Transverse colon (tissue), 4 donors: Measurements from ENCODE around the gene MYCL. TPM values are rescaled to one million over a fixed set of nuclear protein-coding genes. Genes with fewer than 3 reads are reported as not detected.

Experiments used
- DNase-seq: peaks from one replicate; pipeline ENCODE4 v3.0.0-alpha.2; 2019
- H3K27ac ChIP-seq, 4 donors: fragments of 200-600 bp; sonication (generic); 2 replicates each; pipeline ENCODE4 v1.5.1; 2016 to 2018; ENCODE audit warnings: inconsistent platforms in 4 of 4
- H3K27me3 ChIP-seq: fragments of 200-600 bp; sonication (generic); 2 replicates; pipeline ENCODE4 v1.5.1; 2017; ENCODE audit warnings: inconsistent platforms
- H3K36me3 ChIP-seq, 4 donors: fragments of 200-600 bp; sonication (generic); 2 replicates each; pipeline ENCODE4 v1.5.1; 2017 to 2019; ENCODE audit warnings: inconsistent platforms in 4 of 4
- H3K4me1 ChIP-seq, 4 donors: fragments of 200-600 bp; sonication (generic); 2 replicates each; pipeline ENCODE4 v1.5.1; 2017 to 2020; ENCODE audit warnings: inconsistent platforms in 4 of 4
- H3K4me3 ChIP-seq, 4 donors: fragments of 200-600 bp; sonication (generic); 1 replicate in 1 of 4; 2 replicates in 3 of 4; pipeline versions ENCODE4 v1.5.1 to v1.6.1; 2017 to 2019; ENCODE audit warnings: inconsistent platforms in 4 of 4
- H3K9me3 ChIP-seq, 2 donors: fragments of 200-600 bp; sonication (generic); 2 replicates each; pipeline ENCODE4 v1.5.1; 2017 to 2019; ENCODE audit warnings: inconsistent platforms in 2 of 2
- CTCF ChIP-seq, 5 experiments: fragments of 200-600 bp in 3 of 5; fragments of 450-650 bp in 2 of 5; sonication (generic) in 3 of 5; IDR thresholded peaks; 1 replicate in 2 of 5; 2 replicates in 3 of 5; pipeline ENCODE4 v1.5.1; 2016 to 2017; ENCODE audit warnings: antibody characterized with exemption in 5 of 5, inconsistent platforms in 3 of 5, mild to moderate bottlenecking in 2 of 5, moderate library complexity in 1 of 5
- EP300 ChIP-seq: sonication (generic); formaldehyde crosslinking; IDR thresholded peaks from one replicate; pipeline ENCODE4 v1.6.1; 2017; ENCODE audit warnings: antibody characterized with exemption, low read depth
- POLR2A ChIP-seq: fragments of 450-650 bp; IDR thresholded peaks from one replicate; pipeline ENCODE4 v1.6.1; 2016; ENCODE audit warnings: antibody characterized with exemption, mild to moderate bottlenecking, moderate library complexity
- POLR2AphosphoS5 ChIP-seq, 3 donors: sonication (generic); formaldehyde crosslinking; IDR thresholded peaks; one replicate each; pipeline ENCODE4 v1.6.1; 2016; ENCODE audit warnings: antibody characterized with exemption in 3 of 3
- WGBS, 2 donors: methylation state at CpG; one replicate each; pipeline ENCODE4 v1.1.5; 2018; ENCODE audit warnings: low coverage in 1 of 2; 5-methylcytosine and 5-hydroxymethylcytosine counted together
- in situ Hi-C, 4 donors: fragments of 200-750 bp; cut with MboI; loops; one replicate each; pipeline versions ENCODE4 v1.15.0 to v1.15.1; 2017; ENCODE audit warnings: low sequenced_read_pairs in 3 of 4, low pct_ligation_motif_present in 1 of 4, low pct_unique_long_range_greater_than_20kb in 1 of 4
- intact Hi-C: fragments of 100-400 bp; cut with DNase I; formaldehyde crosslinking; loops from one replicate; pipeline ENCODE4 v1.15.1; 2023; ENCODE audit warnings: low total_unique reads
- small RNA-seq, 4 donors: library from RNA; depleted of rRNA; stranded (forward); fragments of <200 nt; gene quantifications; one replicate each; pipeline ENCODE3, GENCODE V24; 2016
- total RNA-seq, 4 donors: library from RNA; depleted of rRNA; stranded (reverse); fragments of >200 nt; gene quantifications; one replicate each; pipeline ENCODE4 v1.1.0, GENCODE V29; 2016

Gene MYCL
- total RNA-seq, 4 donors from 2014 or later: 14.2 to 27.3 (median 15.8) TPM

GRCh38 chr1:39847940-39848339, 53.8 kb downstream of the MYCL start:
- Histone ChIP-seq H3K27me3 (no peaks in the 10 kb centered on the region), H3K9me3 (no peaks in the 10 kb centered on the region), H3K36me3 (peaks cover 0 to 14% (median 0%) of the 10 kb centered on the region in 4 donors), H3K4me1 (peaks cover 12 to 55% (median 31%) of the 10 kb centered on the region in 4 donors), H3K4me3 (no peak overlapping the region), H3K27ac (no peak overlapping the region)
- 93 to 96% methylated on average over 5 to 6 of the region's 6 CpGs for WGBS, 2 donors
- in situ Hi-C loops (no loop called here), intact Hi-C loops (no loop called here)
- DNase-seq: no peak
- TF ChIP-seq POLR2AphosphoS5 (IDR thresholded peaks at IDR 0.05): no peak
- TF ChIP-seq EP300: no peak
- TF ChIP-seq POLR2A: no peak
- no peak for TF ChIP-seq CTCF (IDR thresholded peaks at IDR 0.05)

- intact Hi-C loops (no loop called here), in situ Hi-C loops (no loop called here)
- no peak overlapping the region for H3K4me3 ChIP-seq
- H3K27me3 ChIP-seq: no peaks in the 10 kb centered on the region
- H3K4me1 ChIP-seq: peaks cover 12 to 48% (median 24%) of the 10 kb centered on the region in 4 donors
- peaks cover 0 to 15% (median under 1%) of the 10 kb centered on the region in 4 donors for H3K36me3 ChIP-seq
- no peaks in the 10 kb centered on the region for H3K9me3 ChIP-seq
- DNase-seq: no peak
- TF ChIP-seq CTCF (IDR thresholded peaks at IDR 0.05): no peak
- TF ChIP-seq POLR2A: no peak
- TF ChIP-seq EP300: no peak
- TF ChIP-seq POLR2AphosphoS5 (IDR thresholded peaks at IDR 0.05): no peak
- 80 to 90% methylated on average over 1 of the region's 1 CpG for WGBS, 2 donors
- H3K27ac ChIP-seq: peak overlapping the region; percentile 72 to 81 (median 76)
These were observed 54.9 kb downstream of the MYCL start for GRCh38 chr1:39846796-39847195.

GRCh38 chr1:39845569-39846566, 55.8 kb downstream of the MYCL start:
- intact Hi-C loops (no loop called here), in situ Hi-C loops (no loop called here)
- peaks cover 12 to 41% (median 22%) of the 10 kb centered on the region in 4 donors for H3K4me1 ChIP-seq
- peak overlapping the region; percentile 72 to 81 (median 76) for H3K27ac ChIP-seq
- no peaks in the 10 kb centered on the region for H3K9me3 ChIP-seq
- TF ChIP-seq POLR2A (peak; percentile 42), CTCF (IDR thresholded peaks at IDR 0.05) (no peak), POLR2AphosphoS5 (IDR thresholded peaks at IDR 0.05) (peak; percentile 67 to 87 (median 82)), EP300 (peak; percentile 23)
- peak; percentile 92 for DNase-seq
- 8 to 12% methylated on average over 3 to 7 of the region's 7 CpGs for WGBS, 2 donors
- peaks cover 0 to 18% (median 4%) of the 10 kb centered on the region in 4 donors for H3K36me3 ChIP-seq
- H3K4me3 ChIP-seq: no peak overlapping the region
- no peaks in the 10 kb centered on the region for H3K27me3 ChIP-seq

Small RNA genes lying within 50 kb of the gene (small RNA-seq; reads per million reads assigned to genes)
- gene RF00019: 0 reads per million in 4 donors

Other genes with a start within 250 kb of the MYCL start
- gene NT5C1A, start 229.8 kb downstream of the MYCL start, total RNA-seq: not detected
- under 1 TPM in 2 of 4 donors, not detected in 2; 0.14 to 0.16 TPM for gene HPCAL4, start 210.5 kb downstream of the MYCL start, total RNA-seq
- gene PPIE, start 163.0 kb downstream of the MYCL start, total RNA-seq: 10 to 100 TPM in 3 of 4 donors, 1 to 10 TPM in 1; 9.8 to 43.3 (median 23.5) TPM
- 10 to 100 TPM in 1 of 4 donors, 1 to 10 TPM in 2, under 1 TPM in 1; 0.40 to 10.8 (median 6.2) TPM for gene OXCT2, start 130.6 kb downstream of the MYCL start, total RNA-seq
- 10 to 100 TPM in 3 of 4 donors, 1 to 10 TPM in 1; 1.2 to 27.2 (median 17.4) TPM for gene BMP8B, start 113.1 kb downstream of the MYCL start, total RNA-seq
- 10 to 100 TPM; 16.8 to 35.4 (median 19.2) TPM for gene TRIT1, start 18.4 kb downstream of the MYCL start, total RNA-seq
- gene MFSD2A, start 53.2 kb upstream of the MYCL start, total RNA-seq: 10 to 100 TPM in 3 of 4 donors, 1 to 10 TPM in 1; 2.0 to 79.3 (median 13.1) TPM
- gene CAP1, start 138.8 kb upstream of the MYCL start, total RNA-seq: 100 to 1,000 TPM in 3 of 4 donors, 10 to 100 TPM in 1; 81.0 to 290 (median 238) TPM
- gene PPT1, start 195.3 kb upstream of the MYCL start, total RNA-seq: 10 to 100 TPM in 3 of 4 donors, 1 to 10 TPM in 1; 6.4 to 28.9 (median 18.0) TPM